22Rv1 (cell line): ENCODE measurements around the gene TM2D1.
A peak's percentile ranks its signal among the peaks of the same experiment; 100 is the strongest.
"Not testable (repeated sequence)": the region's sequence is repeated elsewhere in the genome, so short reads cannot be mapped to it uniquely, and the experiment has no call there.

ENCODE experiments used
- H3K27ac ChIP-seq: fragments of 450-650 bp; 2 replicates; pipeline ENCODE4 v1.5.1; 2017
- CTCF ChIP-seq: fragments of 450-650 bp; IDR thresholded peaks from 2 replicates; pipeline ENCODE4 v1.5.1; 2017; ENCODE audit warnings: mild to moderate bottlenecking
- ZFX ChIP-seq: fragments of 450-650 bp; IDR thresholded peaks from 2 replicates; pipeline ENCODE4 v1.6.1; 2017; ENCODE audit warnings: antibody characterized with exemption, borderline replicate concordance

Gene TM2D1

GRCh38 chr1:61680500-61680899 lies 44.4 kb downstream of the TM2D1 start:
- TF ChIP-seq ZFX, result no peak
- no peak for TF ChIP-seq CTCF

GRCh38 chr1:61676881-61677280 lies 48.1 kb downstream of the TM2D1 start:
- H3K27ac ChIP-seq, result not testable (repeated sequence)

More at GRCh38 chr1:61680500-61680899, 44.4 kb downstream of the TM2D1 start:
- no peak overlapping the region for H3K27ac ChIP-seq

GRCh38 chr1:61674221-61674620 lies 50.7 kb downstream of the TM2D1 start:
- TF ChIP-seq ZFX (no peak), CTCF (no peak)
- H3K27ac ChIP-seq, result no peak overlapping the region

- no peak overlapping the region for H3K27ac ChIP-seq
- TF ChIP-seq ZFX (no peak), CTCF (no peak)
These were observed 52.6 kb downstream of the TM2D1 start for GRCh38 chr1:61672376-61672775.

- TF ChIP-seq ZFX (no peak), CTCF (no peak)
- no peak overlapping the region for H3K27ac ChIP-seq
These were observed 54.5 kb downstream of the TM2D1 start for GRCh38 chr1:61670445-61670844.

- H3K27ac ChIP-seq, result no peak overlapping the region
- TF ChIP-seq ZFX (no peak), CTCF (no peak)
These were observed 54.9 kb downstream of the TM2D1 start for GRCh38 chr1:61670016-61670415.

- no peak for TF ChIP-seq ZFX
- peak; percentile 50 for TF ChIP-seq CTCF
- no peak overlapping the region for H3K27ac ChIP-seq
These were observed 65.9 kb downstream of the TM2D1 start for GRCh38 chr1:61659061-61659460.

- no peak overlapping the region for H3K27ac ChIP-seq
These were observed 69.5 kb downstream of the TM2D1 start for GRCh38 chr1:61655453-61655852.

More at GRCh38 chr1:61655453-61655852, 69.5 kb downstream of the TM2D1 start:
- TF ChIP-seq ZFX (no peak), CTCF (no peak)
